KOPT-K1 (cell line): Measurements from ENCODE around the gene MED16.
A peak's percentile ranks its signal among the peaks of the same experiment; 100 is the strongest.

ENCODE experiments used
- H3K27ac ChIP-seq: fragments of 200-600 bp; sonication (generic); 2 replicates; pipeline ENCODE4 v1.5.1; 2016; ENCODE audit warnings: antibody characterized with exemption, mild to moderate bottlenecking, low read depth, low read length; ENCODE audit not compliant: poor library complexity, severe bottlenecking
- H3K36me3 ChIP-seq: fragments of 200-600 bp; sonication (generic); 2 replicates; pipeline ENCODE4 v1.5.1; 2017; ENCODE audit warnings: antibody characterized with exemption, mild to moderate bottlenecking, low read length, moderate library complexity; ENCODE audit not compliant: insufficient read depth
- H3K9me3 ChIP-seq: fragments of 200-600 bp; sonication (generic); 2 replicates; pipeline ENCODE4 v1.5.1; 2017; ENCODE audit warnings: antibody characterized with exemption, low read length, mild to moderate bottlenecking; ENCODE audit not compliant: insufficient read depth, poor library complexity, severe bottlenecking

MED16 gene

DNA sequence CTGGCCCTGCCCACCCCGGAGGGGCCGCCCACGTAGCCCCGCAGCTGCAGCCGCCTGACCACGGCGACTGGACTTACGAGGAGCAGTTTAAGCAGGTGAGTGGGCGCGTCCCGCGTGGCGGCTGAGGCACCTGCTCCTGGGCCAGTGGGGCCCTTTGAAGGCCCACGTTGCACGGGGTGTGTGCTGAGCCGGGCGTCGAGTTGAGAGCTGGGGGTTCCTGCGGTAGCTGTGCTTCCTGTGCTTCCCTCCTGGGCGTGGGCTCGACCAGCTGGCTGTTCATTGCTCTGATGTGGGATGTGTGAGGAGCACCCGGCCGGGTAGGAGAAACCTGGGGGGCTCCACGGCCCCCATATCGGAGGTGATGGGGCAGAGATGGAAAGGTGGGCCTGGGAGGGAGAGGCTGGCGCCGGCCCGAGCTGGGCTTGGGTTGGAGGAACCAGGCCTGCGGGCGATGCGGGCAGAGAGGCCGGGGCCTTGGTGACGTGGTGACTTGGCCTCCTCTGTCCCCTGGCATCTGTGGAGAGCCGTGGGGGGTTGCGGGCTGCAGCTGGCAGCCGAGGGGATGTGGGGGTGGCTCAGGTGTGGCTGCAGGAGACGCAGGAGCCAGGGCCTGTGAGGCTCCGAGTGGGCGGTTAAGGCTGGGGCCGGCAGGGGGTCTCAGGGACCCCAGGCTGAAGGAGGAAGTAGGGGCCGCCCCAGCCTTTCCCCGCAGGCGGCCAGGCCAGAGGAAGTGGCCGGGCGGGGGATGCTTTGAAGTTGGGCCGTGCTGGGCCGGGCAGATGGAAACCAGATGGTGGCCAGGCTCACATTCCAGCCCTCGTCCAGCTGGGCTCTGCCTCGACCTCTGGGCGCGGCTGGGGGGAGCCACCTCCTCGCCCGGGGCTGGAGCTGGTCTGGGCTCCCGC lies 39.9 kb upstream of the MED16 start:
- Histone ChIP-seq H3K27ac (no peak overlapping the region), H3K36me3 (peaks cover 4% of the 10 kb centered on the region; the same call in 1 of the 2 replicates), H3K9me3 (no peaks in the 10 kb centered on the region)

DNA sequence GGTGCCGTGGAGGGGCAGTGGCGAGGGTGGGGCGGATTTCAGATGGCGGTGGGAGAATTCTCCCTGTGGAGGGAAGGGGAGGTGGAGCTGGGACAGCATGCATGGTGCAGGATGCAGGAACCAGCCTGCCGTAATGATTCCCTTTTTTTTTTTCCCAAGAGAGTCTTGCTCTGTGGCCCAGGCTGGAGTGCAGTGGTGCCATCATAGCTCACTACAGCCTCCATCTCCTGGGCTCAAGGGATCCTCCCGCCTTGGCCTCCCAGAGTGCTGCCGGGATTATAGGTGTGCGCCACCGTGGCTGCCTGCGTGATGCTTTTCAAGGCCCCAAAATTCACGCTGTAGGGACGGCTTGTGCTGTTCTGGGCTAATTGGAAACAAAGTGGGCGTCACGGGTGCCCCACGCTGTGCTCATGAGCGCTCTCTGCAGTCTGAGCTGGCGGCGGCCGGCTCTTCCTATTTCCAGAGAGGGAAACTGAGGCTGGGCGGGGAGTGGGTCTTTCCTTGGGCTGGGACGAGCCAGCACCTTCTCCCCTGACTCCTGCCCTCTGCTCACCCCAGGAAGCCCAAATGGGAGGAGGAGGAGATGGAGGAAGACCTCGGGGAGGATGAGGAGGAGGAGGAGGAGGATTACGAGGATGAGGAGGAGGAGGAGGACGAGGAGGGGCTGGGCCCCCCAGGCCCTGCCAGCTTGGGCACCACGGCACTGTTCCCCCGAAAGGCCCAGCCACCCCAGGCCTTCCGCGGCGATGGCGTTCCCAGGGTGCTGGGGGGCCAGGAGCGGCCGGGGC lies 39.1 kb upstream of the MED16 start:
- Histone ChIP-seq H3K36me3 (peaks cover 4% of the 10 kb centered on the region; the same call in 1 of the 2 replicates), H3K9me3 (no peaks in the 10 kb centered on the region), H3K27ac (no peak overlapping the region)

DNA sequence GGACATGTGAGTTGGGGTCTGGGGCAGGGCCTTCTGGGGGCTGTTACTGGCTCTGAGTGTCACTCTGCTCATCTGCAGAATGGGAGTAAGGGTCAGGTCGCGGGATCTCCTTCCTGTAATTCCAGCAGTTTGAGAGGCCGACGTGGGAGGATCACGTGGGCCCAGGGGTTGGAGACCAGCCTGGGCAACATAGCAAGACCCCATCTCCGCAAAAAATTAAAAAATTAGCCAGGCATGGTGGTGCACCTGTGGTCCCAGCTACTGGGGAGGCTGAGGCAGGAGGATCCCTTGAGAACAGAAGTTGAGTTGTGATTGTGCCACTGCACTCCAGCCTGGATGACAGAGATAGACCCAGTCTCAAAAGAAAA lies 36.9 kb upstream of the MED16 start:
- Histone ChIP-seq H3K36me3 (peaks cover 4% of the 10 kb centered on the region; the same call in 1 of the 2 replicates), H3K9me3 (no peaks in the 10 kb centered on the region), H3K27ac (no peak overlapping the region)

DNA sequence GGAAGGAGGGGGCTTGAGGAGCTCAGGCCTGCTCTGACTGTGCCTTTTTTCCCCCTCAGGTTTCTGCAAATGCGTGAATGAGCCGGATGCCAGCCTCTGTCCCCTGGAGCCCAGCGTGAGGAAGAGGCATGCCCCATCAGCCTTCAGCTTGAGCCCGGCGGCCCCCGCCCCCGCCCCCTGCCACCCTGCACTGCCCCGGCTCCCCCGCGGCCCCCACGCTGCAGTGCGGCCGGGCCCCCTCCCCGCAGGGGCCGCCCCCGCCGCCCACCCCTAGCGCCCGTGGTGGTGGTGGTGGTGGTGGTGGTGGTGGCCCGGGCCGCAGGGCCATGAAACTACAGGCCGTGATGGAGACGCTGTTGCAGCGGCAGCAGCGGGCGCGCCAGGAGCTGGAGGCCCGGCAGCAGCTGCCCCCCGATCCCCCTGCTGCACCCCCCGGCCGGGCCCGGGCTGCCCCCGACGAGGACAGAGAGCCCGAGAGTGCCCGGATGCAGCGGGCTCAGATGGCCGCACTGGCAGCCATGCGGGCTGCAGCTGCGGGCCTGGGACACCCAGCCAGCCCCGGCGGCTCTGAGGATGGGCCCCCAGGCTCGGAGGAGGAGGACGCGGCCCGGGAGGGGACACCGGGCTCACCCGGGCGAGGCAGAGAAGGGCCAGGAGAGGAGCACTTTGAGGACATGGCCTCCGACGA lies 36.4 kb upstream of the MED16 start:
- Histone ChIP-seq H3K9me3 (no peaks in the 10 kb centered on the region), H3K27ac (no peak overlapping the region), H3K36me3 (peaks cover 4% of the 10 kb centered on the region; the same call in 1 of the 2 replicates)

DNA sequence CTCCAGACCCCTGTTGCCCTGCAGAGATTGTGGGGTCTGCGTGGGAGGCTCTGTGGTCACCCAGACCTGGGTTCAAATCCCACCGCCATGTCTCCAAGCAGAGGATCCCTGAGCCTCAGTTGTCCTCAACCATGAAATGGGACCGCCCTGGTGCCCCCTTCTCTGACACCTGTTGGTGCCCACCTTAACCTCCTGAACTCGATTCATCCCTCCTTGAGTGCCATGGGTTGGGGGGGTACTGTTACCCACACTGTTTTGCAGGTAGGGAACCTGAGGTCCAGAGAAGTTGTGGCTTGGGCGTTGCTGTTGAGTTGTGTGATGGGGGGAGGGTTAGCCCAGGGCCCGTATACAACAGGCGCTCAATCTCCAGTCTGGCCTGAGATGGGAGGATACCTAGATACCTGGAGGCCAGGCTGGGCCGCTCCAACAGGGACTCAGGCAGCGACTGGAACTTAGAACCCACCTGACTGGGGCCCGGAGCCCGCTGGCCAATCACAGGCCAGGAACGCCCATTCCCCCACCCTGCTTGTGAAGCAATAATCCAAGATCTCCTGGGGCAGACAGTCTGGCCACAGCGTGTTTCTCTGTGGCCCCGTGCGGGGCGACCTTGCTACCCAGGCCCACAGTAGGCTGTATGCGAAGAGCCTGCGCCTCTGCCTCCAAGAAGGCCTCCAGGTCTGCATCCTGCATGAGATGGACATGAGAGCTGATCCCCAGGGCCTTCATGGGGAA lies 35.6 kb upstream of the MED16 start:
- Histone ChIP-seq H3K36me3 (peaks cover 4% of the 10 kb centered on the region; the same call in 1 of the 2 replicates), H3K9me3 (no peaks in the 10 kb centered on the region), H3K27ac (no peak overlapping the region)

DNA sequence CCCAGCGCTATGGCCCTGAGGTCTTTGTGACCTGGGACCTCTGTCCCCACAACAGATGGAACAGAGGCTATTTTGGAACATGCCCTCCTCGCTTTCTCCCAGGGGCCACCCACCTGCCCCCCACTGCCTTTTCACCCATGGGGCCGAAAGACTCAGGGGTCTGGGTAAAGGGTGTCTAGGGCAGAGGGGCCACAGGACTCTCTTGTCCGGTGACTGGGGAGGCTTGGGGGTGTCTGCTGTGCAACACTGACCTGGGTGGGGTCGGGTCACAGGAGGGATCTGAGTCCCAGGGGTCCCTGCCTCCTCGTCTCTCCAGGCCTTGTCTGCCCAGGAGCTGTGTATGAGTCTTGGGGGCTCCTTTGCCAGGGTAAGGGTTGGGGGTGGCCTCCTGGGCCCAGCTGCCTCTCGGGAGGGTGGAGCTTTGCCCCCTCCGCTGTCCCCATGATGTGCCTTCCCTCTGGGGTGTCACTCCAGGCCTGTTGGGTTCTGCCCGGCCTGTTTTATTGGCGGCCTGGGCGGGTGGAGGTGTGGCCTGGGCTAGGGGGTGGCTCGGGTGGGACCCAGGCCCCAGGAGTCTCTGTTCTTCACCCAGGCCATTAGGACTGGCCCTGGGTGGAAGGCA lies 34.9 kb upstream of the MED16 start:
- peaks cover 4% of the 10 kb centered on the region; the same call in 1 of the 2 replicates for H3K36me3 ChIP-seq
- H3K27ac ChIP-seq: no peak overlapping the region
- H3K9me3 ChIP-seq: no peaks in the 10 kb centered on the region

DNA sequence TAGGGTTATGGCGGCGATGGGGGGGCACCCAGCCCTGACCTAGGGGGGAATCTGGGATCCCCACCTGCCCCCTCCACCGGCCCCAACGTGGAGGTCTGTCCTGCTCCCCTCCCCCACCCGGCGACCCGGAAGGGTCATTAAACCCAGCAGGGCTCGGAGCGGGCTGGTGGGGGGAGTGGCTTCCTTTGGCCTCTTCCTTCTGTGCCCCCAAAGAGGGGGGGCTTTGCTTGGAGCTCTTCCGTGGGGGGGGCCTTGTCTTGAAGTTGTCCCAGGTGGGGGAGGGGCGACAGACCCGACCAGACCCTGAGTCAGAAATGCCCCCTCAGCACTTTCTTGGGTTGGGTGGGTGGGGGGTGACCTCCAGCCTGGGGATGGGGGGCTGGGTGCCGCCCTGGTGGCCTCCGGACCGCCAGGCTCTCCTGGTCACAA lies 34.4 kb upstream of the MED16 start:
- peak overlapping the region; percentile 77 for H3K27ac ChIP-seq
- no peaks in the 10 kb centered on the region for H3K9me3 ChIP-seq
- H3K36me3 ChIP-seq: peaks cover 4% of the 10 kb centered on the region; the same call in 1 of the 2 replicates

DNA sequence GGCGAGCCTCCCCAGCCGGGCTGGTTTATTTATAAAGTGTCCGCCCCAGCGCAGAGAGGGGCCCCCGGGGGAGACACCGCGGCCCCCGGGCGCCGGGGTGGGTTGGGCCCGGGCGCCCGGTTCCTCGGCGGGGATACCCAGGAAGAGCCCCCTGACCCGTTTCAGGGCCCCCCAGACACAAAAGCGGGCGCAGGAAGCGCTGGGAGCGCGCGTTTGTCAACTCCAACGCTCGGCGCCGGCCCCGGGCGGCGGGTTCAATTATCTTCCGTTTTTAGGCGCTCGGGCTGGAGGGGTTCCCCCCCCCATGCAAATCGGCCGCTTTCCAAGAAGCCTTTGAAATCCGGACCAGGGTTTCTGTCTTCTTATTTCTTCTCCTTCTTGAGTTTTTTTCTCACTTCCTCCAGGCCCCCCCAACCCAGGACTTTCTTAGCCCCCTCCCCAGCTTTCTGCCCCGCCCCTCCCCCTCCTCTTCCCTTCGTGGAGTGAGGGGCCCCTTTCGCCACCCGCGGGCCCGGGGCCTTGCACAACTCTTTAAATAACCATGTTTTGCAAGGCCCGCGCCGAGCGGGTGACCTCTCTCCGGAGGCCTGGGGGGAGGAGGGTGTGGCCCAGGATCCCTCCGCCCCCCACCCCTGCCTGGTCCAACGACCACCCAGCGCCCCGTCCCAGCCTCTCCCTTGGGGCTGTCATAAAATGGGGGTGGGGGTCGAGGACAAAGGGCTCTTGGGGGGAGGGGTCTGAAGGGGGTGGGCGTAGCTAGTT lies 33.8 kb upstream of the MED16 start:
- peak overlapping the region; percentile 77 for H3K27ac ChIP-seq
- H3K36me3 ChIP-seq: peaks cover 4% of the 10 kb centered on the region; the same call in 1 of the 2 replicates
- H3K9me3 ChIP-seq: no peaks in the 10 kb centered on the region

DNA sequence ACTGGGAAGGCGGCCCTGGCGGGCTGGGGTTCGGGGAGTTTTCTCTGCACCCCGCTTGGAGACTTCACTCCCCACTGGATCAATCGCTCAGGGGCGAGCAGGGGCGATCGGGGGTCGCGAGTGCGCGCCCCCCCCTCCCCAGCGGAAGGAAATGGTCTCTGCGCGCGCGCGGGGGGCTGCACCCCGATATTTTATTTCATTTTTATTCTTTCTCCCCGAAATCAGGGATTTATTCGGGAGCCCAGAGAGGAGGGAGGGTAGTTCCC lies 33.3 kb upstream of the MED16 start:
- H3K36me3 ChIP-seq: peaks cover 4% of the 10 kb centered on the region; the same call in 1 of the 2 replicates
- H3K27ac ChIP-seq: peak overlapping the region; percentile 77
- H3K9me3 ChIP-seq: no peaks in the 10 kb centered on the region

DNA sequence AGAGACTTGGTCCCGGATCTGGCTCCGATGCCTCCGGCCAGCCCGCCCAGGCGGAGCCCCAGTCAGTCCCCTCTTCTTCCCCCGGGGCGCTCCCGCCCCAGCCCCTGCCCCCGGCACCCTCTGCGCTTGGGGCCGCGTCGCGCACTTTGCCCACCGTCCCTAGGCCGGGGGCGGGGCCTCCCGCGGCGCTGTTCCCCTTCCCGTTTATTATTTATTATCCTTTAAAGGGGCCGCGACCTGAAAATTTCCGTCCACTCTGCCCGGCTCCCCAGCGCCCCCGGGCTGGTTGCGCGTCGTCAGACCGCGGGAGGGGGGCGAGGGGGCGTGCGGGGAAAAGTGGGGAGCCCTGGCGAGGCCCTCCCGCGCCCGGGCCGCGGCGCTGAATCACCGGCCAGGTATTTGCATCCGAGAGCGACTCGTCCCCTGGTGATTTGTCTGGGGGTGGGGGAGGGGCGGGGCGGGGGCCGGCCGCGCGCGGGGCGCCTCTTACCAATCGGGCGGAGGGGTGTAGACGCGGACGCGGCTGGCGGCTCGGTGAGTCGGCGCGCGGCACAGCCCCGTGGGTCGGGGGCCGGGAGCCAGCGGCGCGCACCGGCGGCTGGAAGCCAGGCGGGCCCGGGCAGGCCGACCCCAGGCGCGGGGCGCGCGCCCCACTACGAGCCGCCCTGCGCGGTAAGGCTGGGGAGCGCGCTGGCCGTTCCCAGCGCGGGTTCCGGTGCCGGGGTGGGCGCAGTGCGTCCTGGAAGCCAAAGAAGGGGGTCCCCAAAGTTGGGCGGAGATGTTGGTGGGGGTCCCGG lies 32.7 kb upstream of the MED16 start, which contains the start of gene ARID3A:
TSS of gene ARID3A (plus strand) at position 510 of the 797 bp plus-strand sequence. CDS start 3,494 bp downstream, outside the sequence.
- Histone ChIP-seq H3K27ac (peak within 1 kb of the TSS; percentile 77), H3K9me3 (no peaks in the 10 kb centered on the region), H3K36me3 (peaks cover 4% of the 10 kb centered on the region; the same call in 1 of the 2 replicates)

DNA sequence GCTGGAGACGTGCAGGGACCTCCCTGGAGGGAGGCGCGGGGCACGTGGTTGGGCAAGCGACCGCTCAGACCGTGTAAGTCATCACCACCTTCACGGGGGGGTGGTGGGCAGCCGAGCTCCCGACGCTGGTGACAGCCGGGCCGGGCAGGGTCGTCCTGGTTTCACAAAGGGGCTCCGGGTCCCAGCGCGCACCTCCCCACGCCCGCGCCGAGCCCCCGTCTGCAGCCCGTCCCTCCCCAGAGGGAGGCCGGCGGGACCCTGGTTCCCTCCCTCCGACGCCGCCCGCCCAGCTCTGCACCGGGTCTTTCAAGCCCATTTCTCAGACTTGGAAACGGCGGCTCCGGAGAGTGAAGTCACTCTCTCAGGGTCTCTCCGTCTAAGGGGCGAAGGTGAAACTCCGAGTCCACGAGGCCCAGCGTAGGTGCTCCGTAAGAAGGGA lies 32.1 kb upstream of the MED16 start:
- H3K27ac ChIP-seq: peak overlapping the region; percentile 77
- no peaks in the 10 kb centered on the region for H3K9me3 ChIP-seq
- H3K36me3 ChIP-seq: peaks cover 4% of the 10 kb centered on the region; the same call in 1 of the 2 replicates

DNA sequence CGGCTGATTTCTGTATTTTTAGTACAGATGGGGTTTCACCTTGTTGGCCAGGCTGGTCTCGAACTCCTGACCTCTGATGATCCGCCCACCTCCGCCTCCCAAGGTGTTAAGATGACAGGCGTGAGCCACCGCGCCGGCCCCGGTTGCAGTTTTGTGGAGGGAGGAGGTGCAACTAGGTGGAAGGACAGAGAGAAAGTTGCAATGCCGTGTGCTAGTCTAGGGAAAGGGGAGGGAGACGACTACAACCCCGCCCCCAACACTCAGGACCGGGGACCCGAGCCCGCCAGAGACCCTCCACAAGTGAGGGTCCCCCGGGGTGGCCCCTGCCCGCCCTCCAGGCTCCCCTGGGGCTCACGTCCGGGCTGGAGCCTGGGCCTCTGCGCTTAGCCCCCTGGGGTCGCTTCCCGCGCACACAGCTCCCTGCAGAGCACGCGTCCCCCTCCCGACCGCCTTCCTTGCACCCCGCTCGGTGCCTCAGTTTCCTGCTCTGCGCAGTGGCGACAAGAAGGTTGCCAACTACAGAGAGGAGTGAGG lies 31.6 kb upstream of the MED16 start:
- Histone ChIP-seq H3K9me3 (no peaks in the 10 kb centered on the region), H3K36me3 (peaks cover 1% of the 10 kb centered on the region; the same call in 1 of the 2 replicates), H3K27ac (peak overlapping the region; percentile 77)
